COR-L47 (cell line): ENCODE measurements around the gene SPEM2.

Experiments
- DNase-seq: peaks from one replicate; lab custom pipeline; 2025; lab: John Stamatoyannopoulos, UW

The SPEM2 gene

GRCh38 chr17:7403977-7404736, 21.3 kb upstream of the SPEM2 start, which contains the start of gene TMEM256:
Gene TMEM256 (minus strand): TSS chr17:7404097. CDS start chr17:7404084, 13 bp downstream.
- peak; percentile 94 for DNase-seq

- no peak for DNase-seq
Observed at GRCh38 chr17:7404737-7405349, 20.6 kb upstream of the SPEM2 start.

GRCh38 chr17:7405350-7406234, 19.8 kb upstream of the SPEM2 start:
- no peak for DNase-seq

- DNase-seq, result peak; percentile 25
Observed at GRCh38 chr17:7406235-7406825, 19.1 kb upstream of the SPEM2 start.

- DNase-seq, result no peak
Observed at GRCh38 chr17:7407082-7407481, 18.3 kb upstream of the SPEM2 start.

GRCh38 chr17:7407485-7408251, 17.7 kb upstream of the SPEM2 start, which contains the start of gene NLGN2:
Gene NLGN2 (plus strand): TSS chr17:7407845. CDS start chr17:7408256, 411 bp downstream.
- no peak for DNase-seq

- no peak for DNase-seq
Observed at GRCh38 chr17:7408252-7408727, 17.1 kb upstream of the SPEM2 start.

- DNase-seq, result no peak
Observed at GRCh38 chr17:7408863-7409262, 16.6 kb upstream of the SPEM2 start.

GRCh38 chr17:7409716-7410115, 15.7 kb upstream of the SPEM2 start:
- DNase-seq, result no peak

- no peak for DNase-seq
Observed at GRCh38 chr17:7410634-7411426, 14.6 kb upstream of the SPEM2 start.

- DNase-seq, result no peak
Observed at GRCh38 chr17:7411427-7411750, 14.0 kb upstream of the SPEM2 start.

- no peak for DNase-seq
Observed at GRCh38 chr17:7413346-7413985, 11.9 kb upstream of the SPEM2 start.

- no peak for DNase-seq
Observed at GRCh38 chr17:7414837-7415236, 10.6 kb upstream of the SPEM2 start.

GRCh38 chr17:7415784-7416183, 9.6 kb upstream of the SPEM2 start:
- no peak for DNase-seq

- DNase-seq, result no peak
Observed at GRCh38 chr17:7416323-7416722, 9.1 kb upstream of the SPEM2 start.

- no peak for DNase-seq
Observed at GRCh38 chr17:7417056-7417655, 8.3 kb upstream of the SPEM2 start.

- no peak for DNase-seq
Observed at GRCh38 chr17:7418472-7419152, 6.8 kb upstream of the SPEM2 start.

GRCh38 chr17:7419819-7420610, 5.4 kb upstream of the SPEM2 start, which contains the start of gene SPEM1:
Gene SPEM1 (plus strand): TSS chr17:7420324. CDS start chr17:7420385, 61 bp downstream.
- DNase-seq, result no peak
